Mammary epithelial cell (primary cell): ENCODE measurements around the gene GSX1.

ENCODE experiments used
- EZH2 ChIP-seq: IDR thresholded peaks from 2 replicates; pipeline ENCODE4 v1.6.1; 2012; ENCODE audit warnings: low read length, inconsistent platforms, borderline replicate concordance
- TF ChIP-seq, protein P1 (sequence below), 2 donors: IDR thresholded peaks in 1 of 2; conservative IDR thresholded peaks in 1 of 2; 2 replicates each; pipeline ENCODE4 v1.5.1; 2011 to 2012; ENCODE audit warnings: inconsistent platforms in 2 of 2, low read length in 2 of 2, mild to moderate bottlenecking in 2 of 2, control low read depth in 1 of 2, low read depth in 1 of 2; ENCODE audit not compliant: insufficient read depth in 1 of 2; ENCODE audit errors: extremely low read depth in 1 of 2

DNA sequence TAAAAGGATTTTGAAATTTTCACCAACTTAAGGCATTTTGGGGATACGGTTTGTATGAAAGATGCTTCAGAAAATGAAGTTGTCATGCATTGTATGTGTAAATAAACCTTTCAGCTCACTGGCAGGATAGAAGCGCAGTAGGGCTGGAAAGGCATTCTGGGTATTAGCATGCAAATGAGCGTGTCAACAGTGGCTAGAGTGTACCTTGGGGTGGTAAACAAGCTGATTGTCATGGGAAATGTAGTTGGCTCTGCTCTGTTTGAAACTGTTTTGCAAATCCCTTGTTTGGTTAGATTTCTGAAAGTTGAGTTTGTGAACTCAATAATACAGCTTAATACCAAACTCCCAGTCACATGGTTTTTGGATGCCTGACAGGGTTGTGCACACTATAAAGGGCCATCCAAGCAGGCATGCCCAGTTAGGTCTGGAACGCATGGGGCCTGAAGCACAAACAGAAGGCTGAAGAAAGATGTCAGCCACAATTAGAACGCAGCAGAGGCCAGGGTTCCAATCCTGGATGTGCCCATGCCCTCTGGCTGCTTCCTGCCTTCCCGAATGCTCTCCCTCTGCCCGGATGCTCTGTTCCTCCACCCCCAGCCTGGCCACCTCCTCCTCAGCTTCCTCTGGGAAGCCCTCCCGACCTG, 14.6 kb downstream of the GSX1 start:
- TF ChIP-seq, protein P1, sequence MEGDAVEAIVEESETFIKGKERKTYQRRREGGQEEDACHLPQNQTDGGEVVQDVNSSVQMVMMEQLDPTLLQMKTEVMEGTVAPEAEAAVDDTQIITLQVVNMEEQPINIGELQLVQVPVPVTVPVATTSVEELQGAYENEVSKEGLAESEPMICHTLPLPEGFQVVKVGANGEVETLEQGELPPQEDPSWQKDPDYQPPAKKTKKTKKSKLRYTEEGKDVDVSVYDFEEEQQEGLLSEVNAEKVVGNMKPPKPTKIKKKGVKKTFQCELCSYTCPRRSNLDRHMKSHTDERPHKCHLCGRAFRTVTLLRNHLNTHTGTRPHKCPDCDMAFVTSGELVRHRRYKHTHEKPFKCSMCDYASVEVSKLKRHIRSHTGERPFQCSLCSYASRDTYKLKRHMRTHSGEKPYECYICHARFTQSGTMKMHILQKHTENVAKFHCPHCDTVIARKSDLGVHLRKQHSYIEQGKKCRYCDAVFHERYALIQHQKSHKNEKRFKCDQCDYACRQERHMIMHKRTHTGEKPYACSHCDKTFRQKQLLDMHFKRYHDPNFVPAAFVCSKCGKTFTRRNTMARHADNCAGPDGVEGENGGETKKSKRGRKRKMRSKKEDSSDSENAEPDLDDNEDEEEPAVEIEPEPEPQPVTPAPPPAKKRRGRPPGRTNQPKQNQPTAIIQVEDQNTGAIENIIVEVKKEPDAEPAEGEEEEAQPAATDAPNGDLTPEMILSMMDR (conservative IDR thresholded peaks at IDR 0.05 in 1 of 2, IDR thresholded peaks at IDR 0.05 in 1 of 2; ENCODE audit: extremely low read depth in 1 of 2, insufficient read depth in 1 of 2, low read depth in 1 of 2, low read length in 2 of 2): no peak
- no peak for TF ChIP-seq EZH2
